PC-9 (cell line): ENCODE data around the gene GRK4. TPM values are rescaled to one million over a fixed set of nuclear protein-coding genes. Genes with fewer than 3 reads are reported as not detected.
A peak's percentile ranks its signal among the peaks of the same experiment; 100 is the strongest.
"Not testable (repeated sequence)": the region's sequence is repeated elsewhere in the genome, so short reads cannot be mapped to it uniquely, and the experiment has no call there.

Experiments
- BruUV-seq: library from RNA; stranded (reverse); fragments of 400-500 nt; replicated peaks from 2 replicates; lab custom pipeline; 2021; lab: Mats Ljungman, UMichigan
- CTCF ChIA-PET: fragments of 300-600 bp; sonication (Branson Sonifier 250); formaldehyde crosslinking; loops from one replicate; lab custom pipeline; 2022; ENCODE audit warnings: antibody characterized with exemption; lab: Charles Lee
- POLR2A ChIA-PET: fragments of 300-600 bp; sonication (Branson Sonifier 250); formaldehyde crosslinking; loops from one replicate; lab custom pipeline; 2022; ENCODE audit warnings: antibody characterized with exemption; ENCODE audit not compliant: unreplicated experiment; lab: Charles Lee
- DNase-seq, 2 experiments: peaks; one replicate each; pipeline versions ENCODE4 v3.0.0 to v3.0.0-alpha.2; 2015 to 2022; ENCODE audit warnings: mixed read lengths in 1 of 2
- H2AFZ ChIP-seq: fragments of 200-600 bp; sonication (generic); 2 replicates; pipeline ENCODE4 v1.8.1; 2017; ENCODE audit warnings: antibody characterized with exemption
- H3F3A ChIP-seq: fragments of 200-600 bp; sonication (generic); 2 replicates; pipeline ENCODE4 v1.8.1; 2017; ENCODE audit warnings: antibody characterized with exemption, mild to moderate bottlenecking, low read depth; ENCODE audit not compliant: insufficient read depth
- H3K27ac ChIP-seq: fragments of 200-600 bp; sonication (generic); 2 replicates; pipeline ENCODE4 v1.6.1; 2016; ENCODE audit warnings: mixed run types
- H3K27me3 ChIP-seq: fragments of 200-600 bp; sonication (generic); 2 replicates; pipeline ENCODE4 v1.6.1; 2016; ENCODE audit warnings: low read depth, mixed run types; ENCODE audit not compliant: insufficient read depth
- H3K36me3 ChIP-seq: fragments of 200-600 bp; sonication (generic); 2 replicates; pipeline ENCODE4 v1.6.1; 2016; ENCODE audit warnings: low read depth, mixed run types
- H3K4me1 ChIP-seq: fragments of 200-600 bp; sonication (generic); replicated peaks from 2 replicates; pipeline ENCODE4 v1.6.1; 2016; ENCODE audit warnings: mixed run types; ENCODE audit not compliant: insufficient read depth
- H3K4me2 ChIP-seq: fragments of 200-600 bp; sonication (generic); 2 replicates; pipeline ENCODE4 v1.6.1; 2017; ENCODE audit warnings: mixed run types
- H3K4me3 ChIP-seq: fragments of 200-600 bp; sonication (generic); 2 replicates; pipeline ENCODE4 v1.6.1; 2016; ENCODE audit warnings: mixed run types
- H3K79me2 ChIP-seq: fragments of 200-600 bp; sonication (generic); 2 replicates; pipeline ENCODE4 v1.6.1; 2017; ENCODE audit warnings: low read depth, mixed run types
- H3K9me2 ChIP-seq: fragments of 200-600 bp; sonication (generic); 2 replicates; pipeline ENCODE4 v1.8.1; 2017; ENCODE audit warnings: mild to moderate bottlenecking; ENCODE audit not compliant: insufficient read depth
- H3K9me3 ChIP-seq: fragments of 200-600 bp; sonication (generic); 2 replicates; pipeline ENCODE4 v1.8.1; 2016; ENCODE audit warnings: low read depth; ENCODE audit not compliant: insufficient read depth
- H4K20me1 ChIP-seq: fragments of 200-600 bp; sonication (generic); 2 replicates; pipeline ENCODE4 v1.8.1; 2017; ENCODE audit not compliant: insufficient read depth
- EZH2 ChIP-seq: fragments of 200-600 bp; sonication (generic); IDR thresholded peaks from 2 replicates; pipeline ENCODE4 v1.8.0; 2017; ENCODE audit warnings: antibody characterized with exemption, low read depth
- intact Hi-C: fragments of 100-400 bp; cut with micrococcal nuclease; formaldehyde crosslinking; loops from one replicate; pipeline ENCODE4 v1.10.0; 2022; ENCODE audit not compliant: unreplicated experiment
- total RNA-seq: library from RNA; stranded (reverse); gene quantifications from 2 replicates; pipeline ENCODE4 v1.2.3, GENCODE V29; 2021
- TF ChIP-seq, protein P1 (sequence below): fragments of 200-600 bp; sonication (generic); conservative IDR thresholded peaks from 2 replicates; pipeline ENCODE4 v1.6.1; 2017; ENCODE audit warnings: mixed run types, antibody characterized with exemption, mild to moderate bottlenecking, moderate library complexity

GRK4 gene
- total RNA-seq, 1 experiment from 2014 or later: 3.1 TPM

DNA sequence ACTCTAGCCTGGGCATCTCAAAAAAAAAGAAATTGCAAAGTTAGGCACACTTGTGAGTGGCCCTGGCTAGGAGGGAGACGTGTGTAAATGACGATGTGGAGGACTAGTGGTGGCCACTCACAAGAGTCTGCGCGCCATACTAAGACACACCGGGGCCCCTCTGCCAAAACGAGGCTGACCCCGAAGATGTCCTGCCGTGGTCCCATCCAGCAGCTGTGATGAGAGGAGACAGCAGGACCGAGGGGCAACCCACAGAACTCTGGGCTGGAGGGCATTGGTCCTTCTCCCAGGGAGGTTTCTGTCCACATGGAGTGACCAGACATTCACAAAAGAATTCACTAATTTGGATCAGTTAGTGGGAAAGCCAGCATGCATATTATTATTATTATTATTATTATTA, 47.6 kb upstream of the GRK4 start:
- Histone ChIP-seq H2AFZ (no peak overlapping the region), H3K79me2 (no peaks in the 10 kb centered on the region), H3K36me3 (no peaks in the 10 kb centered on the region), H3K27ac (no peak overlapping the region), H3K4me1 (no peaks in the 10 kb centered on the region), H3F3A (no peaks in the 10 kb centered on the region), H3K4me3 (no peak overlapping the region), H3K4me2 (no peak overlapping the region), H3K9me2 (no peaks in the 10 kb centered on the region), H3K9me3 (no peaks in the 10 kb centered on the region), H4K20me1 (no peaks in the 10 kb centered on the region), H3K27me3 (no peaks in the 10 kb centered on the region)
- POLR2A ChIA-PET: no interaction called here
- no TSS peak for BruUV-seq
- CTCF ChIA-PET: no interaction called here
- no peak for DNase-seq
- intact Hi-C loops: no loop called here
- TF ChIP-seq EZH2: no peak
- TF ChIP-seq, protein P1, sequence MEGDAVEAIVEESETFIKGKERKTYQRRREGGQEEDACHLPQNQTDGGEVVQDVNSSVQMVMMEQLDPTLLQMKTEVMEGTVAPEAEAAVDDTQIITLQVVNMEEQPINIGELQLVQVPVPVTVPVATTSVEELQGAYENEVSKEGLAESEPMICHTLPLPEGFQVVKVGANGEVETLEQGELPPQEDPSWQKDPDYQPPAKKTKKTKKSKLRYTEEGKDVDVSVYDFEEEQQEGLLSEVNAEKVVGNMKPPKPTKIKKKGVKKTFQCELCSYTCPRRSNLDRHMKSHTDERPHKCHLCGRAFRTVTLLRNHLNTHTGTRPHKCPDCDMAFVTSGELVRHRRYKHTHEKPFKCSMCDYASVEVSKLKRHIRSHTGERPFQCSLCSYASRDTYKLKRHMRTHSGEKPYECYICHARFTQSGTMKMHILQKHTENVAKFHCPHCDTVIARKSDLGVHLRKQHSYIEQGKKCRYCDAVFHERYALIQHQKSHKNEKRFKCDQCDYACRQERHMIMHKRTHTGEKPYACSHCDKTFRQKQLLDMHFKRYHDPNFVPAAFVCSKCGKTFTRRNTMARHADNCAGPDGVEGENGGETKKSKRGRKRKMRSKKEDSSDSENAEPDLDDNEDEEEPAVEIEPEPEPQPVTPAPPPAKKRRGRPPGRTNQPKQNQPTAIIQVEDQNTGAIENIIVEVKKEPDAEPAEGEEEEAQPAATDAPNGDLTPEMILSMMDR: no peak

DNA sequence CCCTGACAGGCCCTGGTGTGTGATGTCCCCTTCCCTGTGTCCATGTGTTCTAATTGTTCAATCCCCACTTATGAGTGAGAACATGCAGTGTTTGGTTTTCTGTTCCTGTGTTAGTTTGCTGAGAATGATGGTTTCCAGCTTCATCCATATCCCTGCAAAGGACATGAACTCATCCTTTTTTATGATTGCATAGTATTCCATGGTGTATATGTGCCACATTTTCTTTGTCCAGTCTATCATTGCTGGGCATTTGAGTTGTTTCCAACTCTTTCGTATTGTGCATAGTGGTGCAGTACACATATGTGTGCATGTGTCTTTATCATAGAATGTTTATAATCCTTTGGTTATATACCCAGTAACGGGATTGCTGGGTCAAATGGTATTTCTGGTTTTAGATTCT, 46.7 kb upstream of the GRK4 start:
- H3K9me3 ChIP-seq, H3K9me2 ChIP-seq, H3K36me3 ChIP-seq, CTCF ChIA-PET, intact Hi-C loops, H2AFZ ChIP-seq, H3F3A ChIP-seq, H3K4me2 ChIP-seq, POLR2A ChIA-PET, H3K27me3 ChIP-seq, H3K79me2 ChIP-seq, BruUV-seq, H3K27ac ChIP-seq, H4K20me1 ChIP-seq, H3K4me1 ChIP-seq, DNase-seq, H3K4me3 ChIP-seq: not testable (repeated sequence)

DNA sequence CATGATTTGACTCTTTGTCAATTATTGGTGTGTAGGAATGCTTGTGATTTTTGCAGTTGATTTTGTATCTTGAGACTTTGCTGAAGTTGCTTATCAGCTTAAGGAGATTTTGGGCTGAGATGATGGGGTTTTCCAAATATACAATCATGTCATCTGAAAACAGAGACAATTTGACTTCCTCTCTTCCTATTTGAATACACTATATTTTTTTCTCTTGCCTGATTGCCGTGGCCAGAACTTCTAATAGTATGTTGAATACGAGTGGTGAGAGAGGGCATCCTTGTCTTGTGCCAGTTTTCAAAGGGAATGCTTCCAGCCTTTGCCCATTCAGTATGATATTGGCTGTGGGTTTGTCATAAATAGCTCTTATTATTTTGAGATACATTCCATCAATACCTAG, 45.1 kb upstream of the GRK4 start:
- H3K4me1 ChIP-seq, H3K27me3 ChIP-seq, intact Hi-C loops, H3K9me2 ChIP-seq, H3K4me3 ChIP-seq, H3F3A ChIP-seq, H3K79me2 ChIP-seq, H3K4me2 ChIP-seq, H3K27ac ChIP-seq, CTCF ChIA-PET, H2AFZ ChIP-seq, H3K9me3 ChIP-seq, H3K36me3 ChIP-seq, H4K20me1 ChIP-seq, BruUV-seq, DNase-seq: not testable (repeated sequence)
- POLR2A ChIA-PET: interaction anchor here (0.6 kb wide), 1 partner anchor 147 kb away, joined by 3 read pairs; no protein-coding TSS in a partner anchor

DNA sequence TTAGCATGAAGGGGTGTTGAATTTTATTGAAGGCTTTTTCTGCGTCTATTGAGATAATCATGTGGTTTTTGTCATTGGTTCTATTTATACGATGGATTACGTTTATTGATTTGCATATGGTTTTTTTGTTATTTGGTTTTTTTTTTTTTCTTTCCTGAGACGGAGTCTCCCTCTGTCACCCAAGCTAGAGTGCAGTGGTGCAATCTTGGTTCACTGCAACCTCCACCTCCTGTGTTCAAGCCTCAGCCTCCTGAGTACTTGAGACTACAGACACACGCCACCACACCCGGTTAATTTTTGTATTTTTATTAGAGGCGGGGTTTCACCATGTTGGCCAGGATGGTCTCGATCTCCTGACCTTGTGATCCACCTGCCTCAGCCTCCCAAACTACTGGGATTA, 44.7 kb upstream of the GRK4 start:
- H2AFZ ChIP-seq, DNase-seq, H3K4me2 ChIP-seq, CTCF ChIA-PET, H3F3A ChIP-seq, intact Hi-C loops, H4K20me1 ChIP-seq, POLR2A ChIA-PET, H3K4me1 ChIP-seq, H3K4me3 ChIP-seq, H3K27me3 ChIP-seq, H3K27ac ChIP-seq, H3K36me3 ChIP-seq, H3K9me2 ChIP-seq, BruUV-seq, H3K9me3 ChIP-seq, H3K79me2 ChIP-seq: not testable (repeated sequence)

DNA sequence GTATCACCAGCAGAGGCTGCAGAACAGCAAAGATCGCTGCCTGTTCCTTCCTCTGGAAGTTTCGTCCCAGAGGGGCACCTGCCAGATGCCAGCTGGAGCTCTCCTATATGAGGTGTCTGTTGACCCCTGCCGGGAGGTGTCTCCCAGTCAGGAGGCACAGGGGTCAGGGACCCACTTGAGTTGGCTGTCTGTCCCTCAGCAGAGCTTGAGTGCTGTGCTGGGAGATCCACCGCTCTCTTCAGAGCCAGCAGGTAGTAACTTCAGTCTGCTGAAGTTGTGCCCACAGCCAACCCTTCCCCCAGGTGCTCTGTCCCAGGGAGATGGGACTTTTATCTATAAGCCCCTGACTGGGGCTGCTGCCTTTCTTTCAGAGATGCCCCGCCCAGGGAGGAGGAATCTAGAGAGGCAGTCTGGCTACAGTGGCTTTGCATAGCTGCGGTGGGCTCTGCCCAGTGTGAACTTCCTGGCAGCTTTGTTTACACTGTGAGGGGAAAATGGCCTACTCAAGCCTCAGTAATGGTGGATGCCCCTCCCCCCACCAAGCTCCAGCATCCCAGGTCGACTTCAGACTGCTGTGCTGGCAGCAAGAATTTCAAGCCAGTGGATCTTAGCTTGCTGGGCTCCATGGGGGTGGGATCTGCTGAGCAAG, 40.8 kb upstream of the GRK4 start:
- H3K4me1 ChIP-seq, CTCF ChIA-PET, H2AFZ ChIP-seq, H3F3A ChIP-seq, H3K27ac ChIP-seq, H3K4me3 ChIP-seq, H3K36me3 ChIP-seq, H3K27me3 ChIP-seq, POLR2A ChIA-PET, H3K79me2 ChIP-seq, H3K9me3 ChIP-seq, H4K20me1 ChIP-seq, H3K4me2 ChIP-seq, BruUV-seq, intact Hi-C loops, H3K9me2 ChIP-seq: not testable (repeated sequence)
- peak in 1 of 2 experiments; percentile 37 for DNase-seq
